HG03159 (cell line): ENCODE data around the gene SLC26A1.
"Not testable (repeated sequence)": the region's sequence is repeated elsewhere in the genome, so short reads cannot be mapped to it uniquely, and the experiment has no call there.

Experiments used
- ATAC-seq: cut with Tn5 transposase; IDR thresholded peaks from one replicate; pipeline ENCODE4 v1.9.1; 2021; ENCODE audit warnings: mild to moderate bottlenecking, moderate library complexity; ENCODE audit not compliant: unreplicated experiment

SLC26A1 gene

GRCh38 chr4:986428-986878, 6.8 kb downstream of the SLC26A1 start:
- peak; percentile 10 for ATAC-seq

GRCh38 chr4:985123-985830, 7.9 kb downstream of the SLC26A1 start:
- no peak for ATAC-seq

GRCh38 chr4:984336-985054, 8.7 kb downstream of the SLC26A1 start:
- no peak for ATAC-seq

GRCh38 chr4:982814-983213, 10.4 kb downstream of the SLC26A1 start:
- ATAC-seq, result no peak

GRCh38 chr4:982291-982690, 10.9 kb downstream of the SLC26A1 start:
- no peak for ATAC-seq

- no peak for ATAC-seq
Observed at GRCh38 chr4:978957-979701, 14.1 kb downstream of the SLC26A1 start.

GRCh38 chr4:976016-976415, 17.2 kb downstream of the SLC26A1 start:
- not testable (repeated sequence) for ATAC-seq

- no peak for ATAC-seq
Observed at GRCh38 chr4:974668-975067, 18.5 kb downstream of the SLC26A1 start.

- ATAC-seq, result peak; percentile 63
Observed at GRCh38 chr4:973431-974397, 19.5 kb downstream of the SLC26A1 start, which contains the start of gene DGKQ. TSS of gene DGKQ (minus strand) at chr4:973569. CDS start at chr4:973482, 87 bp downstream.

- peak; percentile 45 for ATAC-seq
Observed at GRCh38 chr4:972651-973424, 20.4 kb downstream of the SLC26A1 start.

- ATAC-seq, result no peak
Observed at GRCh38 chr4:971666-972500, 21.3 kb downstream of the SLC26A1 start.

- no peak for ATAC-seq
Observed at GRCh38 chr4:970854-971520, 22.2 kb downstream of the SLC26A1 start.

- no peak for ATAC-seq
Observed at GRCh38 chr4:970046-970745, 23.0 kb downstream of the SLC26A1 start.

GRCh38 chr4:968621-969394, 24.4 kb downstream of the SLC26A1 start:
- ATAC-seq, result no peak

GRCh38 chr4:968221-968620, 25.0 kb downstream of the SLC26A1 start:
- no peak for ATAC-seq

GRCh38 chr4:967113-968104, 25.8 kb downstream of the SLC26A1 start:
- no peak for ATAC-seq
